ENCODE results near the gene EFCAB6.

Gene EFCAB6

DNA sequence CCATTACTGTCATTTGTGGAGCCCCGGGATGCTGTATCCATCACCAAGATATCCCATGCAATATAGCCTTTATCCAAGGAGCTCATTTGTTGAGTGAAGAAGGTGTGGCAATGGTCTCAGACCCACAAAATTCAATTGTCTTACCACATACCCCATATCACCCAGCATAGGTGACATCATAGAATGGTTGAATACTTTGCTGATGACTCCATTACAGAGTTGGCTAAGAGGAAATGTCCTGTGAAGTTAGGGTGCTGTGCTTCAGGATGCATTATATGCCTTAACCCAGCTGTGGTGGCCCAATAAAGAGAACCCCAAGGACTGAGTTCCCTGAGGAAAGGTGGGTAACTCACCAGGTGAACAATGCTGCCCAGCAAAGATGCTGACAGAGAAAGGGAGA, 113.7 kb downstream of the EFCAB6 start:
- H3K4me3 ChIP-seq (ENCODE audit: low read depth, low read length), result no peak overlapping the region
- TF ChIP-seq, protein P1, sequence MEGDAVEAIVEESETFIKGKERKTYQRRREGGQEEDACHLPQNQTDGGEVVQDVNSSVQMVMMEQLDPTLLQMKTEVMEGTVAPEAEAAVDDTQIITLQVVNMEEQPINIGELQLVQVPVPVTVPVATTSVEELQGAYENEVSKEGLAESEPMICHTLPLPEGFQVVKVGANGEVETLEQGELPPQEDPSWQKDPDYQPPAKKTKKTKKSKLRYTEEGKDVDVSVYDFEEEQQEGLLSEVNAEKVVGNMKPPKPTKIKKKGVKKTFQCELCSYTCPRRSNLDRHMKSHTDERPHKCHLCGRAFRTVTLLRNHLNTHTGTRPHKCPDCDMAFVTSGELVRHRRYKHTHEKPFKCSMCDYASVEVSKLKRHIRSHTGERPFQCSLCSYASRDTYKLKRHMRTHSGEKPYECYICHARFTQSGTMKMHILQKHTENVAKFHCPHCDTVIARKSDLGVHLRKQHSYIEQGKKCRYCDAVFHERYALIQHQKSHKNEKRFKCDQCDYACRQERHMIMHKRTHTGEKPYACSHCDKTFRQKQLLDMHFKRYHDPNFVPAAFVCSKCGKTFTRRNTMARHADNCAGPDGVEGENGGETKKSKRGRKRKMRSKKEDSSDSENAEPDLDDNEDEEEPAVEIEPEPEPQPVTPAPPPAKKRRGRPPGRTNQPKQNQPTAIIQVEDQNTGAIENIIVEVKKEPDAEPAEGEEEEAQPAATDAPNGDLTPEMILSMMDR (IDR thresholded peaks at IDR 0.05; ENCODE audit: low read depth, low read length, missing control alignments), result no peak
- in situ Hi-C loops (cut with HindIII; ENCODE audit: low sequenced_read_pairs), result no loop called here
- DNase-seq (ENCODE audit: low read depth), result no peak

DNA sequence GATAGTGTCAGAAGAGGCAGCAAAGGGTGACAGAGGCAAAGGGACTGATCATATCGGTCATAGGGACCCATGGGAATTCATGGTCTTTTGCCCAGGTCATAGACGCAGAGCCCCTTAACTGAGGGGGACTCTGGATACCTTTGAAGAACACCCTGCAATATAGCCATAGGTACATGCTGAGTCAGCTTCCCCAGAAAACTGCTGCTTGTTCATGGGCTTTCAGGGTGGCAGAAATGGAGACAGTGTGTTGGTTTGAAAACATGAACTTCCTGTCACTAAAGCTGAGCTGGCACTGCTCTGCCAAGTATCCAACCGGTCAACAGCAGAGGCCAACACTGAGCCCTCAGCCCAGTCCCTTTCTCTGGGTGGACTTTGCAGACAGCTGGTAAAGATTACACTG, 114.2 kb downstream of the EFCAB6 start:
- no peak for DNase-seq (ENCODE audit: low read depth)
- no peak overlapping the region for H3K4me3 ChIP-seq (ENCODE audit: low read depth, low read length)
- in situ Hi-C loops (cut with HindIII; ENCODE audit: low sequenced_read_pairs), result no loop called here
- TF ChIP-seq, protein P1 (IDR thresholded peaks at IDR 0.05; ENCODE audit: low read depth, low read length, missing control alignments), result no peak

DNA sequence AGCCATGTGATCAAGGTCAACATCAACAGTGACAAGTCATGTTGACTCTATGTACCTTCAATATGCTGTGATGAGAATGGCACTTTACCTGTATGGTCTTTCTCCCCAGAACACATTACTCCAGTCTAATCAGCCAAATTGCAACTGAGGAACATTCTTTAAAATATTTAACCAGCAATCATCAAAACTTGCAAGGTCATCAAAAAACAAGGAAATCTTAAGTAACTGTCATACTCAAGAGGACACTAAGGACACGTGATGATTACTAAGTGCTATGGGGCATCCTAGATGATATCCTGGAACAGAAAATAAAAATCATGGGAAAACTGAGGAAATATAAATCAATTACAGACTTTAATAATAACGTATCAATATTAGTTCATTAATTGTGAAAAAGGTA, 118.9 kb downstream of the EFCAB6 start:
- no peak overlapping the region for H3K4me3 ChIP-seq (ENCODE audit: low read depth, low read length)
- in situ Hi-C loops (cut with HindIII; ENCODE audit: low sequenced_read_pairs), result no loop called here
- DNase-seq (ENCODE audit: low read depth), result no peak
- TF ChIP-seq, protein P1 (IDR thresholded peaks at IDR 0.05; ENCODE audit: low read depth, low read length, missing control alignments), result no peak

DNA sequence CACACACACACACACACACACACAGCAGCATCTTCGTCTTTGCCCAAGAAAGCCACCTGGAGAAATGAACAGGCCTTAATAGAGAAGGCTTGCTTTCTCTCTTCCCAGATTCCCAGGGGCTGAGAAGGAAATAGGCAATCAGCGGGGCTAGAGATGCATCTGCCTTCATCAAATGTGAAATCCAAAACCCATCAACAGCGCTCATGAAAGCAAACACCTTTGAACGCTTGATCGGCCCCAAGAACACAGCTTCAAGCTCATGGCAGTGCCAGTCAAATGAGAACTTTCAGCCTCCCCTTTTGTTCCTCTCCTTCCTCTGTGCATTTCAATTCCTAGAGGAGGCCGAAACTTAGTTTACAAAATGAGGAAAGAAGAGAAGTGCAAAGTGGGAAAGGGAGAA, 122.7 kb downstream of the EFCAB6 start:
- H3K4me3 ChIP-seq (ENCODE audit: low read depth, low read length), result no peak overlapping the region
- TF ChIP-seq, protein P1 (IDR thresholded peaks at IDR 0.05; ENCODE audit: low read depth, low read length, missing control alignments), result no peak
- no peak for DNase-seq (ENCODE audit: low read depth)
- in situ Hi-C loops (cut with HindIII; ENCODE audit: low sequenced_read_pairs), result no loop called here

DNA sequence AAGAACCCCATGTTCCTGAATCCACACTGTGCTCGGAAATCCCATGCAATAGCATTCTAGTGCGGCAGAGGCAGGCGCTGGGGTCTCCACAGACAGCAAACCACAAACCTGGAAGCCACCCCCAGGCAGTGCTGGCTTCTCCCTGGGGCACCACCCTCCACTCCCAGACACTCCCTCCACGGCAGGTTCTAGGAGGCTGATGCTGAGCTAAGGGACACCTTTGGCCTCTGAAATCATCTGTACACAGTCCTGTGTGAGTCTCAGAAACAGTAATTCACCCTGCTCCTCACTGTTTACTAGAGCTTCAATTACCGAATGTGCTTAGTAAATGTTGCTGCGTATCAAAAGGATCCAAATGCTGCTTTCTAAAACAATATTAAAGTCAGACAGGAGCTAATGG, 129.3 kb downstream of the EFCAB6 start:
- DNase-seq (ENCODE audit: low read depth), result no peak
- H3K4me3 ChIP-seq (ENCODE audit: low read depth, low read length), result no peak overlapping the region
- in situ Hi-C loops (cut with HindIII; ENCODE audit: low sequenced_read_pairs), result no loop called here
- TF ChIP-seq, protein P1 (IDR thresholded peaks at IDR 0.05; ENCODE audit: low read depth, low read length, missing control alignments), result no peak

DNA sequence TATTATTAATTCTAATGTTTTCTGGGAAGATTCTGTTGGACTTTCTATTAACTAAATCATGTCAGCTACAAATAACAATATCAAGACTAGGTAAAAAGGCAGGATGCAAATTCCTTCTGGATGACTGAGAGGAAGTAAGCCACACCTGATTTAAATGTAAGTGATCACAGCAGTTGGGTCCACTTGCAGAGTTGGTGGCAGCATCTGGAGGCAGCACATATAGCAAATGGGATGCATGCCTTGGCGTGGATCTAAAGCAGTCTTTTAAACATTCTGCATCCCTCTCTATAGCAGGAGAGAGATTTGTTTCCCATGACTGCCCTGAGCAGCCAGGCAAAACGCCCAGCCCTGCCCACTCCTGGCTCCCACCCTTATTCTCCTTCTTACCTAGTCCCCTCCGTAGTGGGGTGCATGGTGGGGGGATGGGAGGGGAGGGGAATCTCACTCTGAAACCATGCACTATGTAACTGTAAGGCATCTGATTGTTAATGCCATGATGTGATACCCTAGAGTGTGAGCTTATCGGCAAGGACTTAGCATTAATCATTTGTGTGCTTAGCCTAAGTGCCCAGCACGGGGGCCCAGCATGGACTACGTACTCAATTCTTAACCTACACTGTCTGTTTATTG, 130.3 kb downstream of the EFCAB6 start:
- TF ChIP-seq, protein P1 (IDR thresholded peaks at IDR 0.05; ENCODE audit: low read depth, low read length, missing control alignments), result no peak
- in situ Hi-C loops (cut with HindIII; ENCODE audit: low sequenced_read_pairs), result no loop called here
- no peak overlapping the region for H3K4me3 ChIP-seq (ENCODE audit: low read depth, low read length)
- no peak for DNase-seq (ENCODE audit: low read depth)

Measured in astrocyte of the cerebellum (primary cell).